ENCODE measurements around the gene NLGN1. TPM values are rescaled to one million over a fixed set of nuclear protein-coding genes. Genes with fewer than 3 reads are reported as not detected.

The NLGN1 gene
- total and polyA plus RNA-seq, 11 donors: 1.8 to 27.6 (median 15.5) TPM

- ATAC-seq (no peak), DNase-seq (no peak)
- Histone ChIP-seq H3K27ac (no peak overlapping the region), H3K27me3 (no peaks in the 10 kb centered on the region), H3K4me1 (no peaks in the 10 kb centered on the region), H3K4me3 (no peak overlapping the region), H3K9me3 (no peaks in the 10 kb centered on the region), H3K36me3 (no peaks in the 10 kb centered on the region)
- WGBS, 4 donors: 86 to 90% (median 88%) methylated on average over 2 of the region's 2 CpGs
- TF ChIP-seq POLR2A (IDR thresholded peaks at IDR 0.05) (no peak), CTCF (IDR thresholded peaks at IDR 0.05) (no peak)
- intact Hi-C loops (cut with DNase I): no loop called here
Observed at GRCh38 chr3:173893835-173894234, 496.3 kb downstream of the NLGN1 start.

- Histone ChIP-seq H3K27me3 (no peaks in the 10 kb centered on the region), H3K4me1 (no peaks in the 10 kb centered on the region), H3K36me3 (no peaks in the 10 kb centered on the region), H3K9me3 (no peaks in the 10 kb centered on the region), H3K4me3 (no peak overlapping the region), H3K27ac (no peak overlapping the region)
- intact Hi-C loops (cut with DNase I): no loop called here
- no peak for ATAC-seq
- TF ChIP-seq POLR2A (IDR thresholded peaks at IDR 0.05) (no peak), CTCF (IDR thresholded peaks at IDR 0.05) (no peak)
- DNase-seq: no peak
Observed at GRCh38 chr3:173897631-173898030, 500.1 kb downstream of the NLGN1 start.

GRCh38 chr3:173901649-173902048 lies 504.1 kb downstream of the NLGN1 start:
- Histone ChIP-seq H3K4me3 (no peak overlapping the region), H3K36me3 (no peaks in the 10 kb centered on the region), H3K9me3 (no peaks in the 10 kb centered on the region), H3K27ac (no peak overlapping the region), H3K4me1 (peaks cover 0 to 10% (median 0%) of the 10 kb centered on the region in 12 donors), H3K27me3 (no peaks in the 10 kb centered on the region)
- WGBS, 4 donors: 70 to 83% (median 80%) methylated on average over 2 of the region's 2 CpGs
- DNase-seq (no peak), ATAC-seq (no peak)
- no peak for TF ChIP-seq POLR2A (IDR thresholded peaks at IDR 0.05)
- no peak for TF ChIP-seq CTCF (IDR thresholded peaks at IDR 0.05)
- intact Hi-C loops (cut with DNase I): no loop called here

GRCh38 chr3:173902401-173902800 lies 504.9 kb downstream of the NLGN1 start:
- TF ChIP-seq POLR2A (IDR thresholded peaks at IDR 0.05): no peak
- TF ChIP-seq CTCF (IDR thresholded peaks at IDR 0.05): no peak
- H3K4me1 ChIP-seq: peaks cover 0 to 10% (median 0%) of the 10 kb centered on the region in 12 donors
- no peaks in the 10 kb centered on the region for H3K27me3 ChIP-seq
- DNase-seq: no peak
- ATAC-seq: no peak
- intact Hi-C loops (cut with DNase I): no loop called here
- H3K4me3 ChIP-seq: no peak overlapping the region
- 90 to 98% (median 93%) methylated on average over 1 of the region's 1 CpG for WGBS, 4 donors
- no peaks in the 10 kb centered on the region for H3K9me3 ChIP-seq
- H3K27ac ChIP-seq: no peak overlapping the region
- no peaks in the 10 kb centered on the region for H3K36me3 ChIP-seq

Measured in heart left ventricle (tissue), 16 donors.